K562 (cell line): ENCODE data around the gene COL5A3. TPM values are rescaled to one million over a fixed set of nuclear protein-coding genes. Genes with fewer than 3 reads are reported as not detected.

Source experiments
- ATAC-seq: fragments of 200-7000 bp; cut with Tn5 transposase; 3 replicates; pipeline ENCODE4 v1.9.1; 2020; ENCODE audit warnings: moderate library complexity
- BruUV-seq: library from RNA; stranded (reverse); fragments of 400-500 nt; replicated peaks from 2 replicates; lab custom pipeline; 2021; lab: Mats Ljungman, UMichigan
- CTCF ChIA-PET: fragments of 300-600 bp; formaldehyde crosslinking; extraction: SDS; loops from one replicate; lab custom pipeline; 2021; ENCODE audit warnings: low intra/inter-chr PET ratio; lab: Yijun Ruan, JAX
- POLR2A ChIA-PET: fragments of 300-600, 350-650 bp; sonication (Branson Sonifier 250); formaldehyde crosslinking; extraction: SDS; loops from one replicate; lab custom pipeline; 2021; ENCODE audit warnings: antibody characterized with exemption, inconsistent platforms; lab: Yijun Ruan, JAX
- DNase-seq, 4 experiments: peaks; one replicate each; pipeline versions ENCODE4 v3.0.0 to v3.0.0-alpha.2; 2011 to 2018; ENCODE audit warnings: low spot score in 3 of 4, mixed read lengths in 3 of 4; ENCODE audit errors: extremely low read depth in 1 of 4
- FAIRE-seq: peaks from 2 replicates; lab custom pipeline; 2011; peaks lifted over from hg19 to GRCh38; lab: Jason Lieb, UNC
- H2AFZ ChIP-seq: 2 replicates; pipeline ENCODE4 v1.6.0; 2011; ENCODE audit warnings: low read depth, low read length, control low read depth, inconsistent platforms
- H3K27ac ChIP-seq: fragments of 200-600 bp; 3 replicates; pipeline ENCODE4 v1.8.0; 2011; ENCODE audit warnings: low read depth, mild to moderate bottlenecking, control low read depth, inconsistent platforms, low read length, moderate library complexity, mixed read lengths; ENCODE audit errors: extremely low read depth
- H3K27me3 ChIP-seq, 2 experiments: fragments of 300-600 bp in 1 of 2; 2 replicates in 1 of 2; 3 replicates in 1 of 2; pipeline versions ENCODE4 v1.6.0 to v1.8.0; 2011; ENCODE audit warnings: inconsistent platforms in 2 of 2, low read length in 2 of 2, mild to moderate bottlenecking in 1 of 2, mixed read lengths in 1 of 2, moderate library complexity in 1 of 2; ENCODE audit not compliant: control insufficient read depth in 2 of 2, insufficient read depth in 2 of 2
- H3K36me3 ChIP-seq: fragments of 300-600 bp; 3 replicates; pipeline ENCODE4 v1.8.0; 2011; ENCODE audit warnings: mild to moderate bottlenecking, low read length, inconsistent platforms; ENCODE audit not compliant: control insufficient read depth, insufficient read depth
- H3K4me1 ChIP-seq, 2 experiments: fragments of 200-600 bp in 1 of 2; replicated peaks in 1 of 2; 2 replicates in 1 of 2; 3 replicates in 1 of 2; pipeline versions ENCODE4 v1.5.1 to v1.8.0; 2011; ENCODE audit warnings: inconsistent platforms in 2 of 2, low read length in 2 of 2, mild to moderate bottlenecking in 1 of 2, mixed read lengths in 1 of 2, moderate library complexity in 1 of 2; ENCODE audit not compliant: control insufficient read depth in 2 of 2, insufficient read depth in 2 of 2
- H3K4me2 ChIP-seq: 2 replicates; pipeline ENCODE4 v1.6.1; 2011; ENCODE audit warnings: low read length, control low read depth, inconsistent platforms, mixed read lengths; ENCODE audit not compliant: insufficient read depth
- H3K4me3 ChIP-seq: fragments of 200-600 bp; sonication (generic), shearing (Covaris generic); 2 replicates; pipeline ENCODE4 v1.5.1; 2016; ENCODE audit warnings: control low read depth, inconsistent platforms
- H3K79me2 ChIP-seq: fragments of 200-600 bp; 3 replicates; pipeline ENCODE4 v1.8.0; 2011; ENCODE audit warnings: low read length, inconsistent platforms; ENCODE audit not compliant: control insufficient read depth, insufficient read depth
- H3K9ac ChIP-seq, 2 experiments: 2 replicates each; pipeline versions ENCODE4 v1.6.0 to v1.6.1; 2011; ENCODE audit warnings: low read depth in 2 of 2, low read length in 2 of 2, control low read depth in 1 of 2, inconsistent platforms in 1 of 2, mild to moderate bottlenecking in 1 of 2, mixed read lengths in 1 of 2; ENCODE audit not compliant: insufficient read depth in 1 of 2
- H3K9me1 ChIP-seq: one replicate; pipeline ENCODE4 v1.6.0; 2011; ENCODE audit warnings: inconsistent platforms, mild to moderate bottlenecking, low read length, moderate library complexity; ENCODE audit not compliant: control insufficient read depth, insufficient read depth
- H3K9me3 ChIP-seq: replicated peaks from 2 replicates; pipeline ENCODE4 v1.5.1; 2011; ENCODE audit warnings: low read depth, low read length, inconsistent platforms; ENCODE audit not compliant: control insufficient read depth, insufficient read depth
- H4K20me1 ChIP-seq: replicated peaks from 2 replicates; pipeline ENCODE4 v1.6.1; 2011; ENCODE audit warnings: low read length, inconsistent platforms, mixed read lengths; ENCODE audit not compliant: control insufficient read depth, insufficient read depth
- HDAC1 ChIP-seq, 2 experiments: fragments of 450-650 bp; IDR thresholded peaks; 2 replicates each; pipeline ENCODE4 v1.6.1; 2016 to 2017; ENCODE audit warnings: inconsistent platforms in 1 of 2, mild to moderate bottlenecking in 1 of 2, moderate library complexity in 1 of 2
- MAX ChIP-seq: sonication (generic); formaldehyde crosslinking; IDR thresholded peaks from 2 replicates; pipeline ENCODE4 v1.9.0; 2022; ENCODE audit warnings: mild to moderate bottlenecking, missing genetic modification reagents
- NCOA2 ChIP-seq, 2 experiments: fragments of 450-650 bp; IDR thresholded peaks; 2 replicates each; pipeline ENCODE4 v1.6.1; 2018; ENCODE audit warnings: mild to moderate bottlenecking in 2 of 2, moderate library complexity in 1 of 2; ENCODE audit not compliant: partially characterized antibody in 2 of 2
- PKNOX1 ChIP-seq: fragments of 450-650 bp; IDR thresholded peaks from 2 replicates; pipeline ENCODE4 v1.6.1; 2016
- WGBS: fragments of 100-300 bp; shearing (Covaris generic); methylation state at CpG from one replicate; pipeline ENCODE4 v1.1.6; 2016; ENCODE audit warnings: low coverage, mixed read lengths; ENCODE audit not compliant: insufficient coverage; ENCODE audit errors: missing lambda C conversion rate; 5-methylcytosine and 5-hydroxymethylcytosine counted together
- in situ Hi-C: fragments of 300-500 bp; cut with MboI; formaldehyde crosslinking; loops from 4 replicates; pipeline ENCODE4 v1.15.0; 2018; ENCODE audit warnings: inconsistent platforms, mixed read lengths
- intact Hi-C: fragments of 100-400 bp; cut with micrococcal nuclease; formaldehyde crosslinking; loops from 2 replicates; pipeline ENCODE4 v1.14.2; 2022
- polyA plus RNA-seq, 8 experiments: library from polyadenylated mRNA; depleted of rRNA in 4 of 8; stranded (reverse) in 5 of 8; unstranded in 3 of 8; fragments of >200 nt; fragmentation: Nextera tagmentation in 2 of 8; fragmentation: Illumina TruSeq in 1 of 8; extraction: Ambion mirVana in 2 of 8; extraction: Trizol in 1 of 8; gene quantifications; 2 replicates each; pipeline versions ENCODE4 v1.2.1 to v1.2.3, GENCODE V29; 2011 to 2014; ENCODE audit warnings: inconsistent platforms in 1 of 8, missing spikeins in 1 of 8
- total RNA-seq, 7 experiments: library from RNA; depleted of rRNA in 6 of 7; stranded (reverse); fragments of >200 nt in 6 of 7; fragmentation: Illumina TruSeq in 2 of 7; extraction: Trizol in 2 of 7; gene quantifications; 2 replicates each; pipeline versions ENCODE4 v1.2.1 to v1.2.3, GENCODE V29; 2011 to 2021; ENCODE audit warnings: low replicate concordance in 1 of 7

Gene COL5A3
- total and polyA plus RNA-seq, 9 of the 15 experiments (the other 6 are each of a cell fraction or from before 2014, with no cell fraction given), result 0.01 to 0.02 TPM; not detected in 7

GRCh38 chr19:9935506-9936325, 74.6 kb downstream of the COL5A3 start:
- Histone ChIP-seq H3K9me1 (no peaks in the 10 kb centered on the region), H3K9ac (no peak overlapping the region; a peak in 1 of 4 replicates), H3K27ac (no peak overlapping the region)
- intact Hi-C loops, result no loop called here
- CTCF ChIA-PET, result interaction anchor here (0.6 to 2.6 kb wide), 2 partner anchors 92 to 93 kb away, joined by 3 to 29 read pairs; no protein-coding TSS in a partner anchor
- TF ChIP-seq NCOA2 (IDR thresholded peaks at IDR 0.05; ENCODE audit: partially characterized antibody in 2 of 2) (no peak), HDAC1 (IDR thresholded peaks at IDR 0.05) (0 out of 4 replicates have a peak, but pooled peaks of 1 of the 2 experiments have one; percentile 27), MAX (CRISPR knock-in tag) (0 out of 2 replicates have a peak, but pooled peaks have one; percentile 33), PKNOX1 (0 out of 2 replicates have a peak, but pooled peaks have one; percentile 10)
- TF ChIP-seq, all 486 proteins: peak for 3
- Histone ChIP-seq H3K4me2 (0 out of 2 replicates have a peak overlapping the region, but pooled peaks have one; percentile 11), H3K36me3 (no peaks in the 10 kb centered on the region), H4K20me1 (no peaks in the 10 kb centered on the region), H3K79me2 (no peaks in the 10 kb centered on the region), H3K4me1 (peaks cover 3 to 17% of the 10 kb centered on the region in 2 experiments; a peak in 3 of 5 replicates), H3K4me3 (no peak overlapping the region), H2AFZ (no peak overlapping the region), H3K9me3 (no peaks in the 10 kb centered on the region), H3K27me3 (peaks cover 0 to 10% of the 10 kb centered on the region in 2 experiments; a peak in 1 of 5 replicates)
- no peak for FAIRE-seq
- 7% methylated on average over 20 of the region's 44 CpGs for WGBS
- ATAC-seq, result no peak; the same call in 2 of the 3 replicates
- BruUV-seq, result no TSS peak
- in situ Hi-C loops, result loop anchor here (5.0 to 10.0 kb wide), 2 partner anchors 67 to 89 kb away; no protein-coding TSS in a partner anchor
- POLR2A ChIA-PET, result no interaction called here
- no peak for DNase-seq
